HL-60 (cell line): ENCODE measurements around the gene FAM149A.

ENCODE experiments used
- POLR2AphosphoS5 ChIP-seq: IDR thresholded peaks from 2 replicates; pipeline ENCODE4 v1.6.1; 2012; ENCODE audit warnings: low read depth
- TF ChIP-seq, protein P1 (sequence below): IDR thresholded peaks from one replicate; pipeline ENCODE4 v1.5.1; 2011; ENCODE audit warnings: low read length, control low read depth, inconsistent platforms; ENCODE audit not compliant: insufficient read depth

DNA sequence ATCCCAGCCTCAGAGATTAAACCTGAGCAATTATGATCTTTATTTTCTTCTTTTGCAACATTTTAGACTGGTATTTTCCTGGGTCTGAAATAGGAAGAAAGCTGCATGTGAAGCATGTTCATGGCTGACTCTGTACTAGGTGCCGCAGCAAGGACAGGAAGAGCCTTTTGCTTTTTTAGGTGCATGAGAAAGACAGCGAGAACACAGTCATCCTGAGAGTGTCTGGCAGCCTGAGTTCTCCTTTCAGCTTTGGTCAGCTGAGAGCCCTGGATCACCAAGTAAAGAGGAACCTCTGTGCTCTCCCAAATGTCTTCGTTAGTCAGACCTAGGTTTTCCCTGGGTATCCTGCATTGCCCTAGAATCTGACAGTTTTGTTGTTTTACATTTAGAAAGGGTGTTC, 29.8 kb downstream of the FAM149A start:
- no peak for TF ChIP-seq POLR2AphosphoS5
- TF ChIP-seq, protein P1, sequence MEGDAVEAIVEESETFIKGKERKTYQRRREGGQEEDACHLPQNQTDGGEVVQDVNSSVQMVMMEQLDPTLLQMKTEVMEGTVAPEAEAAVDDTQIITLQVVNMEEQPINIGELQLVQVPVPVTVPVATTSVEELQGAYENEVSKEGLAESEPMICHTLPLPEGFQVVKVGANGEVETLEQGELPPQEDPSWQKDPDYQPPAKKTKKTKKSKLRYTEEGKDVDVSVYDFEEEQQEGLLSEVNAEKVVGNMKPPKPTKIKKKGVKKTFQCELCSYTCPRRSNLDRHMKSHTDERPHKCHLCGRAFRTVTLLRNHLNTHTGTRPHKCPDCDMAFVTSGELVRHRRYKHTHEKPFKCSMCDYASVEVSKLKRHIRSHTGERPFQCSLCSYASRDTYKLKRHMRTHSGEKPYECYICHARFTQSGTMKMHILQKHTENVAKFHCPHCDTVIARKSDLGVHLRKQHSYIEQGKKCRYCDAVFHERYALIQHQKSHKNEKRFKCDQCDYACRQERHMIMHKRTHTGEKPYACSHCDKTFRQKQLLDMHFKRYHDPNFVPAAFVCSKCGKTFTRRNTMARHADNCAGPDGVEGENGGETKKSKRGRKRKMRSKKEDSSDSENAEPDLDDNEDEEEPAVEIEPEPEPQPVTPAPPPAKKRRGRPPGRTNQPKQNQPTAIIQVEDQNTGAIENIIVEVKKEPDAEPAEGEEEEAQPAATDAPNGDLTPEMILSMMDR = no peak
